ENCODE data around the gene TMPRSS9. TPM values are rescaled to one million over a fixed set of nuclear protein-coding genes. Genes with fewer than 3 reads are reported as not detected.

Gene TMPRSS9
- total and polyA plus RNA-seq, 2 of the 13 experiments (the other 11 are each of a cell fraction or from before 2014, with no cell fraction given), result 2.5 to 5.2 TPM

GRCh38 chr19:2381148-2381820 lies 21.2 kb downstream of the TMPRSS9 start:
- POLR2A ChIA-PET, result interaction anchor here (3.1 kb wide), 1 partner anchor 12 kb away, joined by 9 read pairs; no protein-coding TSS in a partner anchor
- TF ChIP-seq DZIP1 (CRISPR knock-in tag; IDR thresholded peaks at IDR 0.05) (no peak), ZBTB21 (CRISPR knock-in tag; IDR thresholded peaks at IDR 0.05) (no peak), NFE2L1 (CRISPR knock-in tag; IDR thresholded peaks at IDR 0.05; ENCODE audit: borderline replicate concordance) (no peak), ZNF567 (CRISPR knock-in tag; IDR thresholded peaks at IDR 0.05; ENCODE audit: borderline replicate concordance) (no peak)
- TF ChIP-seq, protein P1, sequence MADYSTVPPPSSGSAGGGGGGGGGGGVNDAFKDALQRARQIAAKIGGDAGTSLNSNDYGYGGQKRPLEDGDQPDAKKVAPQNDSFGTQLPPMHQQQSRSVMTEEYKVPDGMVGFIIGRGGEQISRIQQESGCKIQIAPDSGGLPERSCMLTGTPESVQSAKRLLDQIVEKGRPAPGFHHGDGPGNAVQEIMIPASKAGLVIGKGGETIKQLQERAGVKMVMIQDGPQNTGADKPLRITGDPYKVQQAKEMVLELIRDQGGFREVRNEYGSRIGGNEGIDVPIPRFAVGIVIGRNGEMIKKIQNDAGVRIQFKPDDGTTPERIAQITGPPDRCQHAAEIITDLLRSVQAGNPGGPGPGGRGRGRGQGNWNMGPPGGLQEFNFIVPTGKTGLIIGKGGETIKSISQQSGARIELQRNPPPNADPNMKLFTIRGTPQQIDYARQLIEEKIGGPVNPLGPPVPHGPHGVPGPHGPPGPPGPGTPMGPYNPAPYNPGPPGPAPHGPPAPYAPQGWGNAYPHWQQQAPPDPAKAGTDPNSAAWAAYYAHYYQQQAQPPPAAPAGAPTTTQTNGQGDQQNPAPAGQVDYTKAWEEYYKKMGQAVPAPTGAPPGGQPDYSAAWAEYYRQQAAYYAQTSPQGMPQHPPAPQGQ (CRISPR knock-in tag; IDR thresholded peaks at IDR 0.05; ENCODE audit: borderline replicate concordance), result no peak
- WGBS (ENCODE audit: low lambda C conversion rate), result 58% methylated on average over 16 of the region's 18 CpGs
- no peak for FAIRE-seq
- H3K79me2 ChIP-seq (ENCODE audit: insufficient read depth, low read length), result no peaks in the 10 kb centered on the region
- CTCF ChIA-PET (ENCODE audit: low intra/inter-chr PET ratio, low total read pairs), result no interaction called here
- no peak overlapping the region for H3K4me2 ChIP-seq (ENCODE audit: low read depth, low read length)
- BruUV-seq (replicated peaks), result no TSS peak
- DNase-seq (ENCODE audit: low spot score), result no peak
- H3K4me1 ChIP-seq (ENCODE audit: insufficient read depth, low read length), result peaks cover 10% of the 10 kb centered on the region
- H4K20me1 ChIP-seq (ENCODE audit: insufficient read depth, low read length), result no peaks in the 10 kb centered on the region
- no peak overlapping the region for H3K9ac ChIP-seq (ENCODE audit: insufficient read depth, low read depth, low read length)
- intact Hi-C loops (cut with micrococcal nuclease; ENCODE audit: unreplicated experiment) (no loop called here), in situ Hi-C loops (cut with HindIII; ENCODE audit: extremely low pct_ligation_motif_present, low pct_unique_long_range_greater_than_20kb) (no loop called here)
- no peak for ATAC-seq
- H3K36me3 ChIP-seq (replicated peaks in 1 of 2; ENCODE audit: control insufficient read depth in 1 of 2, insufficient read depth in 2 of 2, low read length in 2 of 2), result no peaks in the 10 kb centered on the region
- no peak overlapping the region for H3K4me3 ChIP-seq (replicated peaks in 1 of 3; ENCODE audit: insufficient read depth in 1 of 3, low read depth in 2 of 3, low read length in 3 of 3)
- H3K27ac ChIP-seq (ENCODE audit: extremely low read length, insufficient read depth, low read length), result no peak overlapping the region
- no peak overlapping the region for H2AFZ ChIP-seq (ENCODE audit: low read length)
- H3K9me3 ChIP-seq (ENCODE audit: low read length), result peaks cover 13% of the 10 kb centered on the region
- no peaks in the 10 kb centered on the region for H3K27me3 ChIP-seq (ENCODE audit: control insufficient read depth in 1 of 2, insufficient read depth in 2 of 2, low read length in 2 of 2)
